Uterus (tissue), 2 donors: ENCODE results near the gene PIAS1.

ENCODE experiments used
- POLR2A ChIP-seq, 2 donors: fragments of 450-650 bp; IDR thresholded peaks; one replicate each; pipeline ENCODE4 v1.6.1; 2016; ENCODE audit warnings: antibody characterized with exemption in 2 of 2, mild to moderate bottlenecking in 1 of 2, moderate library complexity in 1 of 2
- TF ChIP-seq, protein P1 (sequence below), 4 experiments: fragments of 200-600 bp in 2 of 4; fragments of 450-650 bp in 2 of 4; sonication (generic) in 2 of 4; IDR thresholded peaks; one replicate each; pipeline ENCODE4 v1.5.1; 2016 to 2019; ENCODE audit warnings: antibody characterized with exemption in 4 of 4, mild to moderate bottlenecking in 2 of 4, moderate library complexity in 1 of 4

- TF ChIP-seq POLR2A (IDR thresholded peaks at IDR 0.05) = no peak
- TF ChIP-seq, protein P1, sequence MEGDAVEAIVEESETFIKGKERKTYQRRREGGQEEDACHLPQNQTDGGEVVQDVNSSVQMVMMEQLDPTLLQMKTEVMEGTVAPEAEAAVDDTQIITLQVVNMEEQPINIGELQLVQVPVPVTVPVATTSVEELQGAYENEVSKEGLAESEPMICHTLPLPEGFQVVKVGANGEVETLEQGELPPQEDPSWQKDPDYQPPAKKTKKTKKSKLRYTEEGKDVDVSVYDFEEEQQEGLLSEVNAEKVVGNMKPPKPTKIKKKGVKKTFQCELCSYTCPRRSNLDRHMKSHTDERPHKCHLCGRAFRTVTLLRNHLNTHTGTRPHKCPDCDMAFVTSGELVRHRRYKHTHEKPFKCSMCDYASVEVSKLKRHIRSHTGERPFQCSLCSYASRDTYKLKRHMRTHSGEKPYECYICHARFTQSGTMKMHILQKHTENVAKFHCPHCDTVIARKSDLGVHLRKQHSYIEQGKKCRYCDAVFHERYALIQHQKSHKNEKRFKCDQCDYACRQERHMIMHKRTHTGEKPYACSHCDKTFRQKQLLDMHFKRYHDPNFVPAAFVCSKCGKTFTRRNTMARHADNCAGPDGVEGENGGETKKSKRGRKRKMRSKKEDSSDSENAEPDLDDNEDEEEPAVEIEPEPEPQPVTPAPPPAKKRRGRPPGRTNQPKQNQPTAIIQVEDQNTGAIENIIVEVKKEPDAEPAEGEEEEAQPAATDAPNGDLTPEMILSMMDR (IDR thresholded peaks at IDR 0.05) = no peak
Observed at GRCh38 chr15:68080334-68080733, 26.2 kb downstream of the PIAS1 start.
